Measurements from ENCODE around the gene C12orf43. TPM values are rescaled to one million over a fixed set of nuclear protein-coding genes. Genes with fewer than 3 reads are reported as not detected.

The C12orf43 gene
- total RNA-seq, 1 experiment from 2014 or later: 15.5 TPM

GRCh38 chr12:120978296-120979219, 37.7 kb downstream of the C12orf43 start, which contains the start of gene HNF1A:
HNF1A (plus strand) TSS chr12:120978543; CDS start chr12:120978769, 226 bp downstream.
- DNase-seq (ENCODE audit: low spot score): no peak

GRCh38 chr12:120977531-120978295, 38.6 kb downstream of the C12orf43 start:
- no peak for DNase-seq (ENCODE audit: low spot score)

GRCh38 chr12:120972870-120973543, 43.3 kb downstream of the C12orf43 start:
- no peak for DNase-seq (ENCODE audit: low spot score)

GRCh38 chr12:120971299-120972180, 44.7 kb downstream of the C12orf43 start:
- DNase-seq (ENCODE audit: low spot score): peak; percentile 53

- DNase-seq (ENCODE audit: low spot score): no peak
Measured at GRCh38 chr12:120970310-120970709, 46.0 kb downstream of the C12orf43 start.

GRCh38 chr12:120965534-120966091, 50.7 kb downstream of the C12orf43 start:
- DNase-seq (ENCODE audit: low spot score): no peak

- no peak for DNase-seq (ENCODE audit: low spot score)
Measured at GRCh38 chr12:120964298-120964697, 52.0 kb downstream of the C12orf43 start.

GRCh38 chr12:120962532-120963020, 53.7 kb downstream of the C12orf43 start:
- no peak for DNase-seq (ENCODE audit: low spot score)

- no peak for DNase-seq (ENCODE audit: low spot score)
Measured at GRCh38 chr12:120961604-120962531, 54.4 kb downstream of the C12orf43 start.

GRCh38 chr12:120960657-120961056, 55.6 kb downstream of the C12orf43 start:
- no peak for DNase-seq (ENCODE audit: low spot score)

- DNase-seq (ENCODE audit: low spot score): no peak
Measured at GRCh38 chr12:120959111-120959878, 57.0 kb downstream of the C12orf43 start.

GRCh38 chr12:120956579-120957300, 59.5 kb downstream of the C12orf43 start:
- DNase-seq (ENCODE audit: low spot score): no peak

- DNase-seq (ENCODE audit: low spot score): no peak
Measured at GRCh38 chr12:120955232-120955631, 61.1 kb downstream of the C12orf43 start.

- no peak for DNase-seq (ENCODE audit: low spot score)
Measured at GRCh38 chr12:120950807-120951206, 65.5 kb downstream of the C12orf43 start.
